HepG2 (cell line): Measurements from ENCODE around the gene PPP6R2.

ENCODE experiments used
- DPF2 ChIP-seq: sonication (generic); formaldehyde crosslinking; IDR thresholded peaks from 2 replicates; pipeline ENCODE4 v1.4.0; 2020; ENCODE audit warnings: mild to moderate bottlenecking, low read depth, missing genetic modification reagents, borderline replicate concordance
- JUN ChIP-seq: sonication (generic); formaldehyde crosslinking; IDR thresholded peaks from 2 replicates; pipeline ENCODE4 v1.4.0; 2020; ENCODE audit warnings: mild to moderate bottlenecking, missing genetic modification reagents
- KAT2B ChIP-seq: fragments of 150-350 bp; IDR thresholded peaks from 2 replicates; pipeline ENCODE4 v1.6.1; 2014; ENCODE audit warnings: low read depth, low read length, borderline replicate concordance
- KAT7 ChIP-seq: IDR thresholded peaks from 2 replicates; pipeline ENCODE4 v1.6.1; 2018; ENCODE audit warnings: borderline replicate concordance, missing compliant biosample characterization
- TAF1 ChIP-seq: sonication (generic); formaldehyde crosslinking; IDR thresholded peaks from 2 replicates; pipeline ENCODE4 v1.4.0; 2020; ENCODE audit warnings: missing genetic modification reagents
- ZSCAN25 ChIP-seq: sonication (generic); formaldehyde crosslinking; IDR thresholded peaks from 2 replicates; pipeline ENCODE4 v1.8.0; 2022; ENCODE audit warnings: mild to moderate bottlenecking, missing genetic modification reagents
- TF ChIP-seq, protein P1 (sequence below): sonication (generic); formaldehyde crosslinking; IDR thresholded peaks from 2 replicates; pipeline ENCODE4 v1.5.0; 2020; ENCODE audit warnings: mild to moderate bottlenecking, missing genetic modification reagents, moderate library complexity
- TF ChIP-seq, protein P2 (sequence below): sonication (generic); formaldehyde crosslinking; IDR thresholded peaks from 2 replicates; pipeline ENCODE4 v1.5.0; 2020; ENCODE audit warnings: mild to moderate bottlenecking, missing genetic modification reagents
- TF ChIP-seq, protein P3 (sequence below): sonication (generic); formaldehyde crosslinking; IDR thresholded peaks from 2 replicates; pipeline ENCODE4 v1.4.0; 2020; ENCODE audit warnings: missing genetic modification reagents
- TF ChIP-seq, protein P4 (sequence below): sonication (generic); formaldehyde crosslinking; IDR thresholded peaks from 2 replicates; pipeline ENCODE4 v1.5.0; 2020; ENCODE audit warnings: missing genetic modification reagents
- TF ChIP-seq, protein P5 (sequence below): sonication (generic); formaldehyde crosslinking; conservative IDR thresholded peaks from 2 replicates; pipeline ENCODE4 v1.4.0; 2020; ENCODE audit warnings: missing genetic modification reagents
- TF ChIP-seq, protein P6 (sequence below): sonication (generic); formaldehyde crosslinking; IDR thresholded peaks from 2 replicates; pipeline ENCODE4 v1.4.0; 2020; ENCODE audit warnings: missing genetic modification reagents

DNA sequence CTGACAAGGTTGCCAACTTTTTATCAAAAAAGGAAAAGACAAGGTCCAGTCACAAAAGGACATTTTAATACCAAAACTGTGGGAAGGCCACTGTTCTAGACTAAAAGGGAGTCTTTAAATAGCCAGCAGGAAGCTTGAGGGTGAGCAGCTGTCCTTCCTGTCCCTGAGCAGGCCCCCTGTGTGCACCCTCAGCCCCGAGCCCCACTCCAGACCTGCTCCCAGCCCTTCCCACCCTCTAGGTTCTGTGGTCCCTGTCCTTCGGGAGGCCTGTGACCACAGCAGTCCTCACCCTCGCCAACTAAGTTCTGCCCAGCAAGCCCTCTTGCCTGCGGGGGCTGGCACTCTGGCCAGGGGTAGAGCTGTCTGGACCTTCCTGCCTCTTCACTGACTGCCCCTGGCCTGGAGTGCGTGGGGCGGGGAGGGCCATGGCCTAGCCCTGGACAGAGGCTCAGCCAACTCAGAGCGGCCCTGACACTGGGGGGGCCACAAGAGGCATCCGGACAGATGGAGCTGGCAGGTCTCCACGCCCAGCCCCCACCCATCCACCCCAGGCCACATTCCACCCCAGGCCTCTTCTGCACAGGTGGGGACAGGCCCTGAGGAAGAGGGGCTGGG lies 34.0 kb upstream of the PPP6R2 start:
- TF ChIP-seq ZSCAN25, result no peak
- TF ChIP-seq, protein P1, sequence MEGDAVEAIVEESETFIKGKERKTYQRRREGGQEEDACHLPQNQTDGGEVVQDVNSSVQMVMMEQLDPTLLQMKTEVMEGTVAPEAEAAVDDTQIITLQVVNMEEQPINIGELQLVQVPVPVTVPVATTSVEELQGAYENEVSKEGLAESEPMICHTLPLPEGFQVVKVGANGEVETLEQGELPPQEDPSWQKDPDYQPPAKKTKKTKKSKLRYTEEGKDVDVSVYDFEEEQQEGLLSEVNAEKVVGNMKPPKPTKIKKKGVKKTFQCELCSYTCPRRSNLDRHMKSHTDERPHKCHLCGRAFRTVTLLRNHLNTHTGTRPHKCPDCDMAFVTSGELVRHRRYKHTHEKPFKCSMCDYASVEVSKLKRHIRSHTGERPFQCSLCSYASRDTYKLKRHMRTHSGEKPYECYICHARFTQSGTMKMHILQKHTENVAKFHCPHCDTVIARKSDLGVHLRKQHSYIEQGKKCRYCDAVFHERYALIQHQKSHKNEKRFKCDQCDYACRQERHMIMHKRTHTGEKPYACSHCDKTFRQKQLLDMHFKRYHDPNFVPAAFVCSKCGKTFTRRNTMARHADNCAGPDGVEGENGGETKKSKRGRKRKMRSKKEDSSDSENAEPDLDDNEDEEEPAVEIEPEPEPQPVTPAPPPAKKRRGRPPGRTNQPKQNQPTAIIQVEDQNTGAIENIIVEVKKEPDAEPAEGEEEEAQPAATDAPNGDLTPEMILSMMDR (CRISPR knock-in tag), result no peak
- no peak for TF ChIP-seq JUN
- TF ChIP-seq, protein P2, sequence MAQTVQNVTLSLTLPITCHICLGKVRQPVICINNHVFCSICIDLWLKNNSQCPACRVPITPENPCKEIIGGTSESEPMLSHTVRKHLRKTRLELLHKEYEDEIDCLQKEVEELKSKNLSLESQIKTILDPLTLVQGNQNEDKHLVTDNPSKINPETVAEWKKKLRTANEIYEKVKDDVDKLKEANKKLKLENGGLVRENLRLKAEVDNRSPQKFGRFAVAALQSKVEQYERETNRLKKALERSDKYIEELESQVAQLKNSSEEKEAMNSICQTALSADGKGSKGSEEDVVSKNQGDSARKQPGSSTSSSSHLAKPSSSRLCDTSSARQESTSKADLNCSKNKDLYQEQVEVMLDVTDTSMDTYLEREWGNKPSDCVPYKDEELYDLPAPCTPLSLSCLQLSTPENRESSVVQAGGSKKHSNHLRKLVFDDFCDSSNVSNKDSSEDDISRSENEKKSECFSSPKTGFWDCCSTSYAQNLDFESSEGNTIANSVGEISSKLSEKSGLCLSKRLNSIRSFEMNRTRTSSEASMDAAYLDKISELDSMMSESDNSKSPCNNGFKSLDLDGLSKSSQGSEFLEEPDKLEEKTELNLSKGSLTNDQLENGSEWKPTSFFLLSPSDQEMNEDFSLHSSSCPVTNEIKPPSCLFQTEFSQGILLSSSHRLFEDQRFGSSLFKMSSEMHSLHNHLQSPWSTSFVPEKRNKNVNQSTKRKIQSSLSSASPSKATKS (CRISPR knock-in tag), result no peak
- TF ChIP-seq, protein P3, sequence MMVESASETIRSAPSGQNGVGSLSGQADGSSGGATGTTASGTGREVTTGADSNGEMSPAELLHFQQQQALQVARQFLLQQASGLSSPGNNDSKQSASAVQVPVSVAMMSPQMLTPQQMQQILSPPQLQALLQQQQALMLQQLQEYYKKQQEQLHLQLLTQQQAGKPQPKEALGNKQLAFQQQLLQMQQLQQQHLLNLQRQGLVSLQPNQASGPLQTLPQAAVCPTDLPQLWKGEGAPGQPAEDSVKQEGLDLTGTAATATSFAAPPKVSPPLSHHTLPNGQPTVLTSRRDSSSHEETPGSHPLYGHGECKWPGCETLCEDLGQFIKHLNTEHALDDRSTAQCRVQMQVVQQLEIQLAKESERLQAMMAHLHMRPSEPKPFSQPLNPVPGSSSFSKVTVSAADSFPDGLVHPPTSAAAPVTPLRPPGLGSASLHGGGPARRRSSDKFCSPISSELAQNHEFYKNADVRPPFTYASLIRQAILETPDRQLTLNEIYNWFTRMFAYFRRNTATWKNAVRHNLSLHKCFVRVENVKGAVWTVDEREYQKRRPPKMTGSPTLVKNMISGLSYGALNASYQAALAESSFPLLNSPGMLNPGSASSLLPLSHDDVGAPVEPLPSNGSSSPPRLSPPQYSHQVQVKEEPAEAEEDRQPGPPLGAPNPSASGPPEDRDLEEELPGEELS (CRISPR knock-in tag), result no peak
- TF ChIP-seq, protein P4, sequence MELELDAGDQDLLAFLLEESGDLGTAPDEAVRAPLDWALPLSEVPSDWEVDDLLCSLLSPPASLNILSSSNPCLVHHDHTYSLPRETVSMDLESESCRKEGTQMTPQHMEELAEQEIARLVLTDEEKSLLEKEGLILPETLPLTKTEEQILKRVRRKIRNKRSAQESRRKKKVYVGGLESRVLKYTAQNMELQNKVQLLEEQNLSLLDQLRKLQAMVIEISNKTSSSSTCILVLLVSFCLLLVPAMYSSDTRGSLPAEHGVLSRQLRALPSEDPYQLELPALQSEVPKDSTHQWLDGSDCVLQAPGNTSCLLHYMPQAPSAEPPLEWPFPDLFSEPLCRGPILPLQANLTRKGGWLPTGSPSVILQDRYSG (CRISPR knock-in tag), result no peak
- TF ChIP-seq, protein P5, sequence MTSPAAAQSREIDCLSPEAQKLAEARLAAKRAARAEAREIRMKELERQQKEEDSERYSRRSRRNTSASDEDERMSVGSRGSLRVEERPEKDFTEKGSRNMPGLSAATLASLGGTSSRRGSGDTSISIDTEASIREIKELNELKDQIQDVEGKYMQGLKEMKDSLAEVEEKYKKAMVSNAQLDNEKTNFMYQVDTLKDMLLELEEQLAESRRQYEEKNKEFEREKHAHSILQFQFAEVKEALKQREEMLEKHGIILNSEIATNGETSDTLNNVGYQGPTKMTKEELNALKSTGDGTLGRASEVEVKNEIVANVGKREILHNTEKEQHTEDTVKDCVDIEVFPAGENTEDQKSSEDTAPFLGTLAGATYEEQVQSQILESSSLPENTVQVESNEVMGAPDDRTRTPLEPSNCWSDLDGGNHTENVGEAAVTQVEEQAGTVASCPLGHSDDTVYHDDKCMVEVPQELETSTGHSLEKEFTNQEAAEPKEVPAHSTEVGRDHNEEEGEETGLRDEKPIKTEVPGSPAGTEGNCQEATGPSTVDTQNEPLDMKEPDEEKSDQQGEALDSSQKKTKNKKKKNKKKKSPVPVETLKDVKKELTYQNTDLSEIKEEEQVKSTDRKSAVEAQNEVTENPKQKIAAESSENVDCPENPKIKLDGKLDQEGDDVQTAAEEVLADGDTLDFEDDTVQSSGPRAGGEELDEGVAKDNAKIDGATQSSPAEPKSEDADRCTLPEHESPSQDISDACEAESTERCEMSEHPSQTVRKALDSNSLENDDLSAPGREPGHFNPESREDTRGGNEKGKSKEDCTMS, result no peak
- no peak for TF ChIP-seq DPF2 (CRISPR knock-in tag)
- no peak for TF ChIP-seq TAF1 (CRISPR knock-in tag)
- no peak for TF ChIP-seq KAT2B
- TF ChIP-seq, protein P6, sequence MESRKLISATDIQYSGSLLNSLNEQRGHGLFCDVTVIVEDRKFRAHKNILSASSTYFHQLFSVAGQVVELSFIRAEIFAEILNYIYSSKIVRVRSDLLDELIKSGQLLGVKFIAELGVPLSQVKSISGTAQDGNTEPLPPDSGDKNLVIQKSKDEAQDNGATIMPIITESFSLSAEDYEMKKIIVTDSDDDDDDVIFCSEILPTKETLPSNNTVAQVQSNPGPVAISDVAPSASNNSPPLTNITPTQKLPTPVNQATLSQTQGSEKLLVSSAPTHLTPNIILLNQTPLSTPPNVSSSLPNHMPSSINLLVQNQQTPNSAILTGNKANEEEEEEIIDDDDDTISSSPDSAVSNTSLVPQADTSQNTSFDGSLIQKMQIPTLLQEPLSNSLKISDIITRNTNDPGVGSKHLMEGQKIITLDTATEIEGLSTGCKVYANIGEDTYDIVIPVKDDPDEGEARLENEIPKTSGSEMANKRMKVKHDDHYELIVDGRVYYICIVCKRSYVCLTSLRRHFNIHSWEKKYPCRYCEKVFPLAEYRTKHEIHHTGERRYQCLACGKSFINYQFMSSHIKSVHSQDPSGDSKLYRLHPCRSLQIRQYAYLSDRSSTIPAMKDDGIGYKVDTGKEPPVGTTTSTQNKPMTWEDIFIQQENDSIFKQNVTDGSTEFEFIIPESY (CRISPR knock-in tag), result no peak
- no peak for TF ChIP-seq KAT7 (CRISPR knock-in tag)
